Keratinocyte (primary cell): ENCODE data around the gene SLX1A.

Experiments
- EZH2 ChIP-seq: IDR thresholded peaks from one replicate; pipeline ENCODE4 v1.6.1; 2012; ENCODE audit warnings: inconsistent platforms, mild to moderate bottlenecking, low read length, moderate library complexity
- TF ChIP-seq, protein P1 (sequence below), 3 experiments: IDR thresholded peaks in 1 of 3; conservative IDR thresholded peaks in 1 of 3; optimal IDR thresholded peaks in 1 of 3; 2 replicates in 2 of 3; 3 replicates in 1 of 3; pipeline versions ENCODE3 to v1.5.1; 2011; ENCODE audit warnings: low read length in 3 of 3, mild to moderate bottlenecking in 3 of 3, moderate library complexity in 2 of 3, control low read depth in 1 of 3, inconsistent platforms in 1 of 3; ENCODE audit not compliant: insufficient read depth in 2 of 3; ENCODE audit errors: extremely low read depth in 1 of 3

DNA sequence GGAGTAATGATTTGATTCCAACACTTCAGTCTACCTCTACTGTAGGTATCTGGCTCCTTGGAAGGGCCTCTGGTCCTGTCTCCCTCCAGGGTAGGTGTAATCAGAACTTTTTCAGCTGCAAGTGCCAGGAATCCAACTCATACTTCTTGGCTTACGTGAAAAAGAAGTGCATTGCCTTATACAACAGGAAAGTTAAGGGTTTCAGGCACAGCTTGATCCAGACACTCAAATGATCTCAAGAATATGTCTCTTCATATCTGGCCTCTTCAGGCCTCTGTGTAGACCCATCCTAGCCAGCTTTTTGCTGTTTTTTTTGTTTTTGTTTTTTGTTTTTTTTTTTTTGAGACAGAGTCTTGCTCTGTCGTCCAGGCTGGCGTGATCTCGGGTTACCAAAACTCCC is 14.5 kb upstream of the SLX1A start:
- TF ChIP-seq, protein P1, sequence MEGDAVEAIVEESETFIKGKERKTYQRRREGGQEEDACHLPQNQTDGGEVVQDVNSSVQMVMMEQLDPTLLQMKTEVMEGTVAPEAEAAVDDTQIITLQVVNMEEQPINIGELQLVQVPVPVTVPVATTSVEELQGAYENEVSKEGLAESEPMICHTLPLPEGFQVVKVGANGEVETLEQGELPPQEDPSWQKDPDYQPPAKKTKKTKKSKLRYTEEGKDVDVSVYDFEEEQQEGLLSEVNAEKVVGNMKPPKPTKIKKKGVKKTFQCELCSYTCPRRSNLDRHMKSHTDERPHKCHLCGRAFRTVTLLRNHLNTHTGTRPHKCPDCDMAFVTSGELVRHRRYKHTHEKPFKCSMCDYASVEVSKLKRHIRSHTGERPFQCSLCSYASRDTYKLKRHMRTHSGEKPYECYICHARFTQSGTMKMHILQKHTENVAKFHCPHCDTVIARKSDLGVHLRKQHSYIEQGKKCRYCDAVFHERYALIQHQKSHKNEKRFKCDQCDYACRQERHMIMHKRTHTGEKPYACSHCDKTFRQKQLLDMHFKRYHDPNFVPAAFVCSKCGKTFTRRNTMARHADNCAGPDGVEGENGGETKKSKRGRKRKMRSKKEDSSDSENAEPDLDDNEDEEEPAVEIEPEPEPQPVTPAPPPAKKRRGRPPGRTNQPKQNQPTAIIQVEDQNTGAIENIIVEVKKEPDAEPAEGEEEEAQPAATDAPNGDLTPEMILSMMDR (optimal IDR thresholded peaks at IDR 0.05 in 1 of 3, IDR thresholded peaks at IDR 0.05 in 1 of 3, conservative IDR thresholded peaks at IDR 0.05 in 1 of 3; ENCODE audit: extremely low read depth in 1 of 3, insufficient read depth in 2 of 3, low read length in 3 of 3) = no peak
- TF ChIP-seq EZH2 = no peak
